GM18520 (cell line): ENCODE data around the gene CCDC174.
"Not testable (repeated sequence)": the region's sequence is repeated elsewhere in the genome, so short reads cannot be mapped to it uniquely, and the experiment has no call there.

Source experiments
- ATAC-seq: cut with Tn5 transposase; IDR thresholded peaks from one replicate; pipeline ENCODE4 v1.9.1; 2021; ENCODE audit not compliant: unreplicated experiment

CCDC174 gene

GRCh38 chr3:14651440-14652251 lies at the start of gene CCDC174:
CCDC174 (plus strand) TSS chr3:14651762; CDS start chr3:14651837, 75 bp downstream.
- peak; percentile 99 for ATAC-seq

GRCh38 chr3:14602006-14602803 lies 49.4 kb upstream of the CCDC174 start:
- no peak for ATAC-seq

- ATAC-seq = no peak
Observed at GRCh38 chr3:14602804-14603644, 48.5 kb upstream of the CCDC174 start.

GRCh38 chr3:14605067-14605466 lies 46.5 kb upstream of the CCDC174 start:
- ATAC-seq = no peak

- ATAC-seq = no peak
Observed at GRCh38 chr3:14605744-14606143, 45.8 kb upstream of the CCDC174 start.

- ATAC-seq = no peak
Observed at GRCh38 chr3:14606669-14607339, 44.8 kb upstream of the CCDC174 start.

- no peak for ATAC-seq
Observed at GRCh38 chr3:14608298-14608697, 43.3 kb upstream of the CCDC174 start.

- ATAC-seq = not testable (repeated sequence)
Observed at GRCh38 chr3:14609058-14609457, 42.5 kb upstream of the CCDC174 start.

- ATAC-seq = no peak
Observed at GRCh38 chr3:14609506-14609905, 42.1 kb upstream of the CCDC174 start.

- ATAC-seq = no peak
Observed at GRCh38 chr3:14609941-14610340, 41.6 kb upstream of the CCDC174 start.

GRCh38 chr3:14614189-14614588 lies 37.4 kb upstream of the CCDC174 start:
- no peak for ATAC-seq

GRCh38 chr3:14614862-14615261 lies 36.7 kb upstream of the CCDC174 start:
- no peak for ATAC-seq

GRCh38 chr3:14616606-14617507 lies 34.7 kb upstream of the CCDC174 start:
- ATAC-seq = no peak

- ATAC-seq = no peak
Observed at GRCh38 chr3:14617508-14618023, 34.0 kb upstream of the CCDC174 start.

GRCh38 chr3:14619605-14620004 lies 32.0 kb upstream of the CCDC174 start:
- ATAC-seq = no peak

GRCh38 chr3:14620512-14620911 lies 31.1 kb upstream of the CCDC174 start:
- no peak for ATAC-seq

- no peak for ATAC-seq
Observed at GRCh38 chr3:14621093-14621492, 30.5 kb upstream of the CCDC174 start.

GRCh38 chr3:14622368-14622767 lies 29.2 kb upstream of the CCDC174 start:
- no peak for ATAC-seq

GRCh38 chr3:14623569-14624051 lies 28.0 kb upstream of the CCDC174 start:
- no peak for ATAC-seq
